ENCODE results near the gene SLC25A20. TPM values are rescaled to one million over a fixed set of nuclear protein-coding genes. Genes with fewer than 3 reads are reported as not detected.

The SLC25A20 gene
- total and polyA plus RNA-seq, 8 donors, result 12.2 to 24.7 (median 13.7) TPM

DNA sequence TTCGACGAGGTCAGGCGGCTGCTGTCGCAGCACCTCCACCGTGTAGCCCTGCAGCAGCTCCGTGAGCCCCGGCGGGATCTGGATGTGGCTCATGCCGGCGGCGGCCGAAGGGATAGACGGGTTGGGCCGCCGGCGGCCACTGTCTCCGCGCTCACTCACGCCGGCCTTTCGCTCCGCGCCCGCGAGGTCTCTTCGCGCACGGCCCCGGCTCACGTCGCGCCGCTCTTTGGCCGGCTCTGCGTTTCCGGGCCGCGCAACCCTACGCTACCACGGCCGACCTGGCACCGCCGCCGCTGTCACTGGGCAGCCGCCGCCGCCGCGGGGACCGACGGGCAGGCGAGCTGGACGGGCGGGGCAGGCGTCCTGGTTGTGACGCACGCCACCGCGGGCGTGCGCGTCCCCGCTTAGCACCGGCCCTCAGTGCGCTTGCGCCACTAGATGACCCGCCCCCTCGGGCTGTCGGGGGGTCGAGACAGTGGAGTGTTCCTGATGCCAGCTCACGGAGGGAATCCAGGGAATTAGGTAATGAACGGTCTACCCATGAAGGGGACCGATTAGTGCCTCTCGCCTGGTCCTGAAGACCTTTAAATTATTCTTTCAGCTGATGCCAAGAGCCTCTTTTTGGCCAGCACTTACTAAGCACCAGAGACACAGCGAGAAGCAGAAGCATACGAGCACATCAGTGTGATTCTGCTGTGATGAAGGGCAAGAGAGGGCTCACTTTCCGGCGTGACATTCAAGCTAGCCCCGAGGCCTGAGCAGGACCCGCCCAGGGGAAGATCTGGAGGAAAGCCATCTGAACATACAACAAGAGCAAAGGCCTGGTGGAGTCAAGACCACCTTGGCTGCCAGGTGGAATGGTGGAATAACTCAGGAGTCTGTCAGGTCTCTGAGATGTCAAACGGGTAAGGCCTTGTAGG lies 50.9 kb downstream of the SLC25A20 start, which contains the start of gene PRKAR2A:
Gene PRKAR2A (minus strand): TSS at position 371 of the 920 bp plus-strand sequence. CDS start 278 bp downstream, at position 93.
- Histone ChIP-seq H3K27me3 (no peaks in the 10 kb centered on the region), H3K4me3 (peak within 1 kb of the TSS; percentile 82 to 92), H3K27ac (peak within 1 kb of the TSS; percentile 94 to 98), H3K36me3 (no peaks in the 10 kb centered on the region), H3K4me1 (peaks cover 17 to 28% of the 10 kb centered on the region in 2 donors), H3K9me3 (no peaks in the 10 kb centered on the region)
- TF ChIP-seq, protein P1, sequence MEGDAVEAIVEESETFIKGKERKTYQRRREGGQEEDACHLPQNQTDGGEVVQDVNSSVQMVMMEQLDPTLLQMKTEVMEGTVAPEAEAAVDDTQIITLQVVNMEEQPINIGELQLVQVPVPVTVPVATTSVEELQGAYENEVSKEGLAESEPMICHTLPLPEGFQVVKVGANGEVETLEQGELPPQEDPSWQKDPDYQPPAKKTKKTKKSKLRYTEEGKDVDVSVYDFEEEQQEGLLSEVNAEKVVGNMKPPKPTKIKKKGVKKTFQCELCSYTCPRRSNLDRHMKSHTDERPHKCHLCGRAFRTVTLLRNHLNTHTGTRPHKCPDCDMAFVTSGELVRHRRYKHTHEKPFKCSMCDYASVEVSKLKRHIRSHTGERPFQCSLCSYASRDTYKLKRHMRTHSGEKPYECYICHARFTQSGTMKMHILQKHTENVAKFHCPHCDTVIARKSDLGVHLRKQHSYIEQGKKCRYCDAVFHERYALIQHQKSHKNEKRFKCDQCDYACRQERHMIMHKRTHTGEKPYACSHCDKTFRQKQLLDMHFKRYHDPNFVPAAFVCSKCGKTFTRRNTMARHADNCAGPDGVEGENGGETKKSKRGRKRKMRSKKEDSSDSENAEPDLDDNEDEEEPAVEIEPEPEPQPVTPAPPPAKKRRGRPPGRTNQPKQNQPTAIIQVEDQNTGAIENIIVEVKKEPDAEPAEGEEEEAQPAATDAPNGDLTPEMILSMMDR (IDR thresholded peaks at IDR 0.05), result no peak
- intact Hi-C loops (cut with DNase I), result no loop called here
- peak; percentile 96 for ATAC-seq
- DNase-seq, result peak; percentile 90 to 98 (median 94)

DNA sequence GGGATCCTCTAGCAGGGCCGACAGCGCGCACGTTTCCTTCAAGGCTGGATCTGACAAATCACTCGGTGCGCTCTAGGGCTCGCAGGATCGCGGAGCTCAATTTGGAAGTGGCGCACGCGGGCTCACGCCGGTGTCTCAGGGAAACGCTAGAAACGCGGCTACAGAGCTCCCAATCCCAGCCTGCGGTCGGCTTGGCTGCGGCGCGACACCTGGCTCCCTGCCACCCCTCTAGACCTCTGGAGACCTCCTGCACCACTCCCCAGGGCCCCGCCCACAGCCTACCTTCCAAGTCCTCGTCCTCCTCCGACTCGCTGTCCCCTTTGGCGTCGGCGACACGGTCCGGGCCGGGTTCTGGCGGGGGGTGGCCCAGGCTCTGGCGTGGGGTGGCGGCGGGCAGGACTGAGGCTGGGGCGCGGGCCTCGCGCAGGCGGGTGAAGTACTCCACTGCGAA lies 51.6 kb downstream of the SLC25A20 start:
- Histone ChIP-seq H3K36me3 (no peaks in the 10 kb centered on the region), H3K4me3 (peak overlapping the region; percentile 82 to 92), H3K9me3 (no peaks in the 10 kb centered on the region), H3K27me3 (no peaks in the 10 kb centered on the region), H3K4me1 (peaks cover 17 to 28% of the 10 kb centered on the region in 2 donors), H3K27ac (peak overlapping the region; percentile 94 to 98)
- peak; percentile 63 to 93 (median 82) for DNase-seq
- intact Hi-C loops (cut with DNase I), result no loop called here
- TF ChIP-seq, protein P1 (IDR thresholded peaks at IDR 0.05), result no peak
- peak; percentile 83 for ATAC-seq

DNA sequence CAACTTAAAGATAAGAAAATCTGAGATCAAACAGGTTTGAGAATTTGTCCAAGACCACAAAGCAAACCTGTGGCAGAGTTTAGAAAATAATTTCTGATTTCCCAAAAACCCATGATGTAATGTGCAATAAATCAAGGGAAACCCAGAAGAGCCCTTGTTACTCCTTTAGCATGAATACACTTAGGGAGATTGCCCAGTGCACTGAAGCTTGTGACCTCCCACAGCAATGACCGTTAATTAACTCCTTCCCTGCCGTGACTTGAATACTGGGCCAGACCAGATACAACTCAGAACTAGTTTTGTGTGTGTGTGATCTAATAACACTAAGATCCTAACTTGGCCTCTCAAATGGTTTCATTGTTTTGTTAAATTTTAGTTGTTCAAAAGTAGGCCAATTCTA lies 53.5 kb downstream of the SLC25A20 start:
- no peaks in the 10 kb centered on the region for H3K9me3 ChIP-seq
- H3K36me3 ChIP-seq, result no peaks in the 10 kb centered on the region
- TF ChIP-seq, protein P1 (IDR thresholded peaks at IDR 0.05), result no peak
- no peak overlapping the region for H3K27ac ChIP-seq
- peak overlapping the region in 1 of 2 donors; percentile 92 for H3K4me3 ChIP-seq
- H3K4me1 ChIP-seq, result peaks cover 17 to 29% of the 10 kb centered on the region in 2 donors
- intact Hi-C loops (cut with DNase I), result no loop called here
- DNase-seq, result no peak
- H3K27me3 ChIP-seq, result no peaks in the 10 kb centered on the region
- no peak for ATAC-seq

DNA sequence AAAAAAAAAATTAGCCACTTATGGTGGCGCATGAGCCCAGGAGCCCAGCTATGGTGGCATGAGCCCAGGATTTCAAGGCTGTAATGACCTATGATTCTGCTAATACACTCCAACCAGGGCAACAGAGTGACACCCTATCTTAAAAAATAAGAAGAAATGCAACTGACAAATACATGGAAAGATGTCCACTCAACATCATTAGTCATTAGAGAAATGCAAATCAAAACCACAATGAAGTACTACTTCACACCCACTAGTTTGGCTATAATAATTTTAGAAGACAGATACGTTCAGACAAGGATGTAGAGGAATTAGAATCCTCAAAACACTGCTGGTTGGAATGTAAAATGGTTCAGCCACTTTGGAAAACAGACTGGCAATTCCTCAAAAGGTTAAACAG lies 61.5 kb downstream of the SLC25A20 start:
- no peak overlapping the region for H3K27ac ChIP-seq

More for the DNA sequence above, 61.5 kb downstream of the SLC25A20 start:
- TF ChIP-seq, protein P1 (IDR thresholded peaks at IDR 0.05), result no peak
- DNase-seq, result no peak
- intact Hi-C loops (cut with DNase I), result no loop called here
- no peaks in the 10 kb centered on the region for H3K9me3 ChIP-seq
- H3K36me3 ChIP-seq, result peaks cover 0 to 15% of the 10 kb centered on the region in 2 donors
- H3K4me3 ChIP-seq, result no peak overlapping the region
- H3K27me3 ChIP-seq, result no peaks in the 10 kb centered on the region
- no peak for ATAC-seq
- peaks cover 0 to 7% of the 10 kb centered on the region in 2 donors for H3K4me1 ChIP-seq
